KOPT-K1 (cell line): Measurements from ENCODE around the gene CRYBA4.

ENCODE experiments used
- H3K27ac ChIP-seq: fragments of 200-600 bp; sonication (generic); 2 replicates; pipeline ENCODE4 v1.5.1; 2016; ENCODE audit warnings: antibody characterized with exemption, mild to moderate bottlenecking, low read depth, low read length; ENCODE audit not compliant: poor library complexity, severe bottlenecking
- H3K36me3 ChIP-seq: fragments of 200-600 bp; sonication (generic); 2 replicates; pipeline ENCODE4 v1.5.1; 2017; ENCODE audit warnings: antibody characterized with exemption, mild to moderate bottlenecking, low read length, moderate library complexity; ENCODE audit not compliant: insufficient read depth
- H3K9me3 ChIP-seq: fragments of 200-600 bp; sonication (generic); 2 replicates; pipeline ENCODE4 v1.5.1; 2017; ENCODE audit warnings: antibody characterized with exemption, low read length, mild to moderate bottlenecking; ENCODE audit not compliant: insufficient read depth, poor library complexity, severe bottlenecking

Gene CRYBA4

GRCh38 chr22:26658671-26659478 is 37.1 kb downstream of the CRYBA4 start:
- Histone ChIP-seq H3K27ac (peak overlapping the region; percentile 40), H3K9me3 (no peaks in the 10 kb centered on the region), H3K36me3 (no peaks in the 10 kb centered on the region)

- Histone ChIP-seq H3K9me3 (no peaks in the 10 kb centered on the region), H3K36me3 (no peaks in the 10 kb centered on the region), H3K27ac (no peak overlapping the region)
Observed at GRCh38 chr22:26660356-26660755, 38.6 kb downstream of the CRYBA4 start.

- Histone ChIP-seq H3K27ac (no peak overlapping the region), H3K36me3 (no peaks in the 10 kb centered on the region)
Observed at GRCh38 chr22:26660961-26661578, 39.3 kb downstream of the CRYBA4 start.

GRCh38 chr22:26662160-26662559 is 40.4 kb downstream of the CRYBA4 start:
- Histone ChIP-seq H3K9me3 (no peaks in the 10 kb centered on the region), H3K36me3 (no peaks in the 10 kb centered on the region), H3K27ac (no peak overlapping the region)

More at GRCh38 chr22:26660961-26661578, 39.3 kb downstream of the CRYBA4 start:
- H3K9me3 ChIP-seq, result no peaks in the 10 kb centered on the region

- Histone ChIP-seq H3K36me3 (no peaks in the 10 kb centered on the region), H3K9me3 (no peaks in the 10 kb centered on the region), H3K27ac (no peak overlapping the region)
Observed at GRCh38 chr22:26663374-26663923, 41.7 kb downstream of the CRYBA4 start.

- Histone ChIP-seq H3K27ac (no peak overlapping the region), H3K36me3 (no peaks in the 10 kb centered on the region), H3K9me3 (no peaks in the 10 kb centered on the region)
Observed at GRCh38 chr22:26665813-26666231, 44.1 kb downstream of the CRYBA4 start.

- Histone ChIP-seq H3K27ac (no peak overlapping the region), H3K9me3 (no peaks in the 10 kb centered on the region), H3K36me3 (no peaks in the 10 kb centered on the region)
Observed at GRCh38 chr22:26667140-26667539, 45.4 kb downstream of the CRYBA4 start.

- Histone ChIP-seq H3K36me3 (no peaks in the 10 kb centered on the region), H3K9me3 (no peaks in the 10 kb centered on the region), H3K27ac (peak overlapping the region; percentile 13)
Observed at GRCh38 chr22:26669060-26669481, 47.3 kb downstream of the CRYBA4 start.

GRCh38 chr22:26670459-26670858 is 48.7 kb downstream of the CRYBA4 start:
- H3K27ac ChIP-seq, result peak overlapping the region; percentile 91
- peaks cover 1% of the 10 kb centered on the region; the same call in 1 of the 2 replicates for H3K36me3 ChIP-seq
- no peaks in the 10 kb centered on the region for H3K9me3 ChIP-seq

GRCh38 chr22:26671317-26672059 is 49.7 kb downstream of the CRYBA4 start:
- H3K27ac ChIP-seq, result peak overlapping the region; percentile 91
- peaks cover 10% of the 10 kb centered on the region; the same call in 1 of the 2 replicates for H3K36me3 ChIP-seq
- no peaks in the 10 kb centered on the region for H3K9me3 ChIP-seq

GRCh38 chr22:26672060-26672471 is 50.3 kb downstream of the CRYBA4 start:
- H3K9me3 ChIP-seq, result no peaks in the 10 kb centered on the region
- H3K36me3 ChIP-seq, result peaks cover 10% of the 10 kb centered on the region; the same call in 1 of the 2 replicates
- peak overlapping the region; percentile 91 for H3K27ac ChIP-seq

GRCh38 chr22:26672590-26673468 is 51.1 kb downstream of the CRYBA4 start:
- Histone ChIP-seq H3K36me3 (peaks cover 10% of the 10 kb centered on the region; the same call in 1 of the 2 replicates), H3K27ac (peak overlapping the region; percentile 91)

GRCh38 chr22:26673486-26673885 is 51.7 kb downstream of the CRYBA4 start:
- peak overlapping the region; percentile 91 for H3K27ac ChIP-seq

More at GRCh38 chr22:26672590-26673468, 51.1 kb downstream of the CRYBA4 start:
- no peaks in the 10 kb centered on the region for H3K9me3 ChIP-seq

More at GRCh38 chr22:26673486-26673885, 51.7 kb downstream of the CRYBA4 start:
- Histone ChIP-seq H3K9me3 (no peaks in the 10 kb centered on the region), H3K36me3 (peaks cover 15% of the 10 kb centered on the region; the same call in 1 of the 2 replicates)
